B cell (primary cell): ENCODE data around the gene PIGQ. TPM values are rescaled to one million over a fixed set of nuclear protein-coding genes. Genes with fewer than 3 reads are reported as not detected.

Experiments used
- ATAC-seq: fragments of 200-7000 bp; cut with Tn5 transposase; one replicate; pipeline ENCODE4 v1.10.0; 2021; ENCODE audit warnings: low read depth, mild to moderate bottlenecking, moderate number of reproducible peaks, moderate library complexity
- CTCF ChIA-PET: fragments of 350-600 bp; sonication (Branson Sonifier 250); formaldehyde crosslinking; loops from one replicate; lab custom pipeline; 2021; ENCODE audit warnings: antibody characterized with exemption, inconsistent platforms; lab: Charles Lee
- POLR2A ChIA-PET: fragments of 350-600 bp; sonication (Branson Sonifier 250); formaldehyde crosslinking; loops from one replicate; lab custom pipeline; 2021; ENCODE audit warnings: antibody characterized with exemption; lab: Charles Lee
- DNase-seq: peaks from one replicate; pipeline ENCODE4 v3.0.0; 2013
- H2AFZ ChIP-seq: 2 replicates; pipeline ENCODE4 v1.6.1; 2012; ENCODE audit warnings: mild to moderate bottlenecking, low read depth, low read length; ENCODE audit not compliant: insufficient read depth, poor library complexity, severe bottlenecking
- H3K27ac ChIP-seq, 2 donors: 1 replicate in 1 of 2; 2 replicates in 1 of 2; pipeline ENCODE4 v1.5.1; 2012 to 2013; ENCODE audit warnings: low read length in 2 of 2, mild to moderate bottlenecking in 2 of 2, moderate library complexity in 1 of 2
- H3K27me3 ChIP-seq, 4 experiments: fragments of 200-600 bp in 1 of 4; sonication (generic) in 1 of 4; replicated peaks in 1 of 4; 1 replicate in 2 of 4; 2 replicates in 2 of 4; pipeline versions ENCODE4 v1.6.1 to v1.7.0; 2013 to 2016; ENCODE audit warnings: low read length in 3 of 4, mild to moderate bottlenecking in 2 of 4, mixed read lengths in 1 of 4, moderate library complexity in 1 of 4; ENCODE audit not compliant: insufficient read depth in 4 of 4, control insufficient read depth in 3 of 4; ENCODE audit errors: control extremely low read depth in 1 of 4
- H3K36me3 ChIP-seq, 2 experiments: replicated peaks in 1 of 2; 1 replicate in 1 of 2; 2 replicates in 1 of 2; pipeline versions ENCODE4 v1.6.1 to v1.7.1; 2013; ENCODE audit warnings: low read length in 1 of 2; ENCODE audit not compliant: insufficient read depth in 2 of 2, control insufficient read depth in 1 of 2; ENCODE audit errors: control extremely low read depth in 1 of 2, extremely low read depth in 1 of 2
- H3K4me1 ChIP-seq, 2 donors: fragments of 200-600 bp in 1 of 2; sonication (generic) in 1 of 2; 1 replicate in 1 of 2; 2 replicates in 1 of 2; pipeline versions ENCODE4 v1.5.1 to v1.6.1; 2013 to 2017; ENCODE audit warnings: low read length in 2 of 2; ENCODE audit not compliant: control insufficient read depth in 2 of 2, insufficient read depth in 2 of 2
- H3K4me2 ChIP-seq: replicated peaks from 2 replicates; pipeline ENCODE3; 2012; ENCODE audit warnings: mild to moderate bottlenecking, low read depth, low read length; ENCODE audit not compliant: poor library complexity, severe bottlenecking
- H3K4me3 ChIP-seq, 5 experiments: fragments of 200-600 bp in 1 of 5; sonication (generic) in 1 of 5; 1 replicate in 3 of 5; 2 replicates in 2 of 5; pipeline versions ENCODE4 v1.5.1 to v1.7.0; 2011 to 2016; ENCODE audit warnings: low read length in 4 of 5, mild to moderate bottlenecking in 4 of 5, low read depth in 2 of 5, control low read depth in 1 of 5, moderate library complexity in 1 of 5; ENCODE audit not compliant: insufficient read depth in 1 of 5; ENCODE audit errors: control extremely low read depth in 1 of 5, extremely low read depth in 1 of 5
- H3K79me2 ChIP-seq: fragments of 200-600 bp; sonication (generic); one replicate; pipeline ENCODE4 v1.6.0; 2016; ENCODE audit warnings: low read length; ENCODE audit not compliant: control insufficient read depth, insufficient read depth
- H3K9ac ChIP-seq: fragments of 200-600 bp; sonication (generic); 2 replicates; pipeline ENCODE4 v1.6.1; 2017; ENCODE audit warnings: mild to moderate bottlenecking, low read length, moderate library complexity
- H3K9me3 ChIP-seq, 3 donors: one replicate each; pipeline versions ENCODE4 v1.6.1 to v1.7.1; 2013; ENCODE audit warnings: low read length in 2 of 3; ENCODE audit not compliant: control insufficient read depth in 2 of 3, insufficient read depth in 1 of 3; ENCODE audit errors: control extremely low read depth in 1 of 3
- H4K20me1 ChIP-seq: 2 replicates; pipeline ENCODE4 v1.6.0; 2012; ENCODE audit warnings: mild to moderate bottlenecking, low read length; ENCODE audit not compliant: insufficient read depth, control insufficient read depth, poor library complexity, severe bottlenecking
- H3K27ac Mint-ChIP-seq: one replicate; pipeline ENCODE4 v1.8.0; 2021; ENCODE audit warnings: mixed read lengths
- H3K27me3 Mint-ChIP-seq: one replicate; pipeline ENCODE4 v1.8.0; 2021; ENCODE audit warnings: mixed read lengths
- H3K4me1 Mint-ChIP-seq: one replicate; pipeline ENCODE4 v1.8.0; 2021; ENCODE audit warnings: mixed read lengths
- H3K4me3 Mint-ChIP-seq: one replicate; pipeline ENCODE4 v1.8.0; 2021; ENCODE audit warnings: mixed read lengths
- H3K9me3 Mint-ChIP-seq: one replicate; pipeline ENCODE4 v1.8.0; 2022; ENCODE audit warnings: mixed read lengths; ENCODE audit not compliant: insufficient read depth
- EZH2 ChIP-seq: IDR thresholded peaks from 2 replicates; pipeline ENCODE4 v1.6.1; 2012; ENCODE audit warnings: borderline replicate concordance, low read depth, mild to moderate bottlenecking, moderate library complexity, low read length; ENCODE audit not compliant: insufficient read depth, poor library complexity, severe bottlenecking
- WGBS: methylation state at CpG from one replicate; pipeline ENCODE4 v1.1.5; 2013; ENCODE audit warnings: missing lambda C conversion rate; ENCODE audit not compliant: insufficient coverage; 5-methylcytosine and 5-hydroxymethylcytosine counted together
- intact Hi-C: fragments of 100-400 bp; cut with micrococcal nuclease; formaldehyde crosslinking; loops from one replicate; pipeline ENCODE4 v1.10.0; 2022
- polyA plus RNA-seq: library from polyadenylated mRNA; depleted of rRNA; stranded (reverse); fragments of >200 nt; gene quantifications from 2 replicates; pipeline ENCODE4 v1.2.3, GENCODE V29; 2012
- total RNA-seq, 2 donors: library from RNA; stranded (reverse); fragments of 120-200 nt in 1 of 2; gene quantifications; 1 replicate in 1 of 2; 2 replicates in 1 of 2; pipeline versions ENCODE4 v1.2.3 to v1.2.4, GENCODE V29; 2013 to 2022
- TF ChIP-seq, protein P1 (sequence below): fragments of 200-600 bp; IDR thresholded peaks from one replicate; pipeline ENCODE4 v1.8.0; 2022; ENCODE audit warnings: antibody characterized with exemption, mild to moderate bottlenecking

Gene PIGQ
- total and polyA plus RNA-seq, 2 donors (not counting 1 experiment from before 2014, with no cell fraction given) = 56.9 to 68.5 TPM

GRCh38 chr16:631808-632358 is 62.1 kb downstream of the PIGQ start:
- Histone ChIP-seq H3K9me3 (no peaks in the 10 kb centered on the region), H3K27me3 (no peaks in the 10 kb centered on the region), H3K4me3 (no peak overlapping the region), H3K4me1 (peaks cover 6 to 11% of the 10 kb centered on the region in 2 donors), H3K9ac (no peak overlapping the region), H3K79me2 (peaks cover 10% of the 10 kb centered on the region), H2AFZ (no peak overlapping the region), H4K20me1 (peaks cover 13% of the 10 kb centered on the region), H3K4me2 (no peak overlapping the region), H3K27ac (no peak overlapping the region), H3K36me3 (peaks cover 0 to 9% of the 10 kb centered on the region in 2 experiments)
- H3K4me3 Mint-ChIP-seq = no peak overlapping the region
- POLR2A ChIA-PET = no interaction called here
- H3K27ac Mint-ChIP-seq = no peak overlapping the region
- CTCF ChIA-PET = no interaction called here
- TF ChIP-seq, protein P1, sequence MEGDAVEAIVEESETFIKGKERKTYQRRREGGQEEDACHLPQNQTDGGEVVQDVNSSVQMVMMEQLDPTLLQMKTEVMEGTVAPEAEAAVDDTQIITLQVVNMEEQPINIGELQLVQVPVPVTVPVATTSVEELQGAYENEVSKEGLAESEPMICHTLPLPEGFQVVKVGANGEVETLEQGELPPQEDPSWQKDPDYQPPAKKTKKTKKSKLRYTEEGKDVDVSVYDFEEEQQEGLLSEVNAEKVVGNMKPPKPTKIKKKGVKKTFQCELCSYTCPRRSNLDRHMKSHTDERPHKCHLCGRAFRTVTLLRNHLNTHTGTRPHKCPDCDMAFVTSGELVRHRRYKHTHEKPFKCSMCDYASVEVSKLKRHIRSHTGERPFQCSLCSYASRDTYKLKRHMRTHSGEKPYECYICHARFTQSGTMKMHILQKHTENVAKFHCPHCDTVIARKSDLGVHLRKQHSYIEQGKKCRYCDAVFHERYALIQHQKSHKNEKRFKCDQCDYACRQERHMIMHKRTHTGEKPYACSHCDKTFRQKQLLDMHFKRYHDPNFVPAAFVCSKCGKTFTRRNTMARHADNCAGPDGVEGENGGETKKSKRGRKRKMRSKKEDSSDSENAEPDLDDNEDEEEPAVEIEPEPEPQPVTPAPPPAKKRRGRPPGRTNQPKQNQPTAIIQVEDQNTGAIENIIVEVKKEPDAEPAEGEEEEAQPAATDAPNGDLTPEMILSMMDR = no peak
- TF ChIP-seq EZH2 = no peak
- no peak for ATAC-seq
- H3K9me3 Mint-ChIP-seq = no peaks in the 10 kb centered on the region
- WGBS = 74% methylated on average over 7 of the region's 9 CpGs
- peaks cover 7% of the 10 kb centered on the region for H3K4me1 Mint-ChIP-seq
- no peak for DNase-seq
- intact Hi-C loops = no loop called here
- no peaks in the 10 kb centered on the region for H3K27me3 Mint-ChIP-seq

- Histone ChIP-seq H3K36me3 (peaks cover 0 to 3% of the 10 kb centered on the region in 2 experiments), H2AFZ (no peak overlapping the region), H3K9ac (no peak overlapping the region), H3K4me1 (peaks cover 6 to 16% of the 10 kb centered on the region in 2 donors), H3K27me3 (no peaks in the 10 kb centered on the region), H3K27ac (no peak overlapping the region), H3K9me3 (no peaks in the 10 kb centered on the region), H3K4me2 (no peak overlapping the region), H3K4me3 (no peak overlapping the region), H3K79me2 (peaks cover 10% of the 10 kb centered on the region), H4K20me1 (peaks cover 13% of the 10 kb centered on the region)
- H3K4me1 Mint-ChIP-seq = peaks cover 11% of the 10 kb centered on the region
- intact Hi-C loops = no loop called here
- H3K9me3 Mint-ChIP-seq = no peaks in the 10 kb centered on the region
- no peak overlapping the region for H3K27ac Mint-ChIP-seq
- ChIA-PET CTCF (no interaction called here), POLR2A (no interaction called here)
- DNase-seq = peak; percentile 17
- TF ChIP-seq, protein P1 = no peak
- H3K4me3 Mint-ChIP-seq = no peak overlapping the region
- no peak for ATAC-seq
- WGBS = 97% methylated on average over 65 of the region's 67 CpGs
- no peaks in the 10 kb centered on the region for H3K27me3 Mint-ChIP-seq
These were observed 62.9 kb downstream of the PIGQ start for GRCh38 chr16:632486-633335.
